Measurements from ENCODE around the gene CYB5R2.
A peak's percentile ranks its signal among the peaks of the same experiment; 100 is the strongest.
"Not testable (repeated sequence)": the region's sequence is repeated elsewhere in the genome, so short reads cannot be mapped to it uniquely, and the experiment has no call there.

Gene CYB5R2

DNA sequence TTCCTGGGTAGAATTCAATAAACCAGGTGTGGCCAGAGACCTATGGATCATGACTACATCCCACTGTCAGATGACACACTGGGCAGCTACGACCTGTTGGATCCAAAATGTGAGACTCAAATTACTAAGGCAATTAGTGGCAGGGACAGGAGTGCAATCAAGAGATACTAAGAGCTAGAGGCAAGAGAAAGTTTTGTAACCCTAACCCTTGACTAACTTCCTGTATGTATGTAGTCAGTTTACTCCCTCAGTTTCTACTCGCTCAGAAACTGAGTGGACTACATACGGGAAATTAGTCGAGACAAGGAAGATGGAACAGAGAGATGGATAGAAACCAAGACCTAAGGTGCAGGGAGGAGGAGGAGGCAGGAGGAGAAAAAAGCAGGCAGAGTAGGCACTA is 2.7 kb downstream of the CYB5R2 start:
- no peak for DNase-seq

DNA sequence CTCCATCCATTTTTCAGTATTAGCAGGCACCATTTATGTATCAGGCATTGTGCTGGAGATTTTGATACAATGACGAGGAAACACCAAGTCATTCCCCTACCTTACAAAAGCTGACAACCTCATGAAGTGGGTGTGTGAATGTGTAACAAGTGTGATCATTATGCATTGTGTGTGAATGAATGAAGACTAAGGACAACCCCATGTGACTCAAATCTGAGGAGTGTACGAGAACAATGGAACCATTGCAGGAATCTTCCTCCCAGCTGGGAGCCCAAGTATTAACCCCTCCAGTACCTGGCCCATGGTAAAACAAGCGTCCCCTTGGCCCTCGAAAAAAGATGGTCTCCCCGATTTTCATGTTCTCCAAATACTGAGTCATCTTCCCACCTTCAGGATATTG is 4.4 kb downstream of the CYB5R2 start:
- peak in 9 of 58 donors; percentile 28 to 73 (median 42) for DNase-seq

DNA sequence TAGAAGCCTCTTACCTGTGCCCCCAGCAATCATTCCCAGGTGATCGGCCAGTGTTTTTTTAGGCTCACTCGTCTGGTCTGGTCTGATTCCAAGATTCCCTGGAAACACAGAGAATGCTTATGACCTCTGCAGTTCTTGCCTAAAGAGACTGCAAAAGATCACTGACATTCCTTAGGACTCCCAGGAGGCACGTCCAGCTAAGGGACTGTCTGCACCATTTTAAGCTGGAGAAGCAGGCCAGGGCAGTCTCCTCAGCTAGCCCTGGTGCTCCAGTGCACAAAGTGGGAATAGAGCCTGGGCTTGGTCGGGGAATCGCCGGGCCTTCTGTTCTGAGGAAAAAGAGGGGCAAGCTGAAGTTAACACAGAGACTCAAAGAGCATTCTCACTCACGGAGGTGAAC is 4.8 kb downstream of the CYB5R2 start:
- peak in 2 of 58 donors; percentile 22 to 73 for DNase-seq

DNA sequence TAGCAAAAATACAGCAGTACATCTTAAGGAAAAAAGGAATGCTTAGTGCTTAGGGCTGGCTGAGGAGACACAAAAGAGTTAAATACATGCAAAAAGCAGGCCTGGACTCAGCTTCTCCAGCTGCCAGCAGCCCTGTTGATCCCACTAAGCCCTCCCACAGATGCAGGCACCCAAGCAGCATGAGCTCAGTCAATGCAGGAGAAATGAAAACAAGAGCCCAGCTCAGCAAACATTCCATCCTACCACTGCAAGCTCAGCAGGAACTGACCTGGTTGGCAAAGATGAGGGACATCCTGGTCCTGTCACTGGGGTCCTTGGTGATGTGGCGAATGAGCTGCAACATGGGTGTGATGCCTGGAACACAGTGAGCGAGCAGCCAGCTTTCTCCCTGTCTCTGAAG is 5.8 kb downstream of the CYB5R2 start:
- peak in 5 of 58 donors; percentile 21 to 35 (median 23) for DNase-seq

DNA sequence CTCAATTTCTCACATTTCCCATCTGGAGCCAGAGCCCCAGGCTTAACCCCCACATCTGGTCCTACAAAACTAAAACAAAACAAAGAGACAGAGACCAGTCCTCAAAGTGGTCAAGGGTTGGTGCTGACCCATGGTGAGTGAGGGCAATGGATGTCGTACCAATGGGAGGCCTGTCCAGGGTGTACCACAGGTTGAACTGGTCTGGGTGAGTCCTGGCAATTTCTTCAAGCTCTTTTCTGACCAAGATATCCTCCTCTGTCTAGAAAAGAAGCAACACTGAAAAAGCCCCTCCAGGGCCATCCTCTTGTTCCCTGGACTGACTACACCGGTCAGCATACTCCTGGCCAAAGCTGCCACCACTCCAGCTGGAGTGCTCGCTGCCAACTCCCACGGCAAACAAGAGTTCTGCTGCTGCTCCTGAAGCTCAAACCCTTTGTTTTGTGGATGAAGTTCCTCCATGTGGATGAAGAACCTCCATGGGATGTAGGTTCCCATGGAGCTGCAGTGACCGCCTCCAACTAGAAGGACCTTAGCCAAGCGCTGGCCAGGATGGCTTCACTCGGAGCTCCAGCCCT is 6.9 kb downstream of the CYB5R2 start:
- DNase-seq: no peak

DNA sequence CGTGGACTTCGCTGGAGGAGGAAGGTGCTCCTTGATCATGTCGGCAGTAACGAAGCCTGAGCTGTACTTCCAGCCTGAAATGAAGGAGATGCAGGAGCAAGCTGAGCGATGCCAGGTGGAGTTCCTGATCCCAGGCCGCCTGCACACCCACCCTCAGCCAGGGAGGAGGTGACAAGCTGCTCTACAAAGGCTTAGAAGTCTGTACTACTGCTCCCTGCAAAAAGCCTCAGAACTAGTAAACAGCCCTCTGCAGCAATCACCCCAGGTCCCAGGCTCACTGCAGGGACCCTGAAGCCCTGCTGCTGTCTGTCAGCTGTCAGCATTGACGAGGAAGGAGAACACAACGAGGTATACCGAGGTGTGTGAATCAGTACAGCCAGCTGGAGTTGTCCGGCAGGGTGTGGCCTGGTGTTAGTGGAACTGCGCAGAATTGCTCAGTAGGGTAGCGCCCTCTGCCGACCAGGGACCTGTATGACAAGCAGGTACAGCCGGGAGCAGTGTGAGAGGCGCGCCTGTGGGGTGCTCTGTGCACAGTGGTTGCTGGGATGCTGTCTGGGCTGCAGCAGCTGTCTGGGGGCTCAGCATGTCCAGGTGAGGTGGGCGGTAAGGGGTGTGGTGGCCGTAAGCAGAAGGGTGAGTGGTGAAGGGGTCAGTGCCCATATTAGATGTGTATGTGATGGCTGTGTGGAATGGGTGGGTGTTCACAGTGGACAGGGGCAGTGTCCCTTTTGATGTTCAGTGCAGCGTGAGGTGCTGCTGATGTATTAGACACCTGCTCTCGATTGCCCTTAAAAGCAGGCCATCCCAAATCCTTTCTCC is 7.6 kb downstream of the CYB5R2 start:
- DNase-seq: peak in 44 of 58 donors; percentile 16 to 70 (median 43)

- no peak for DNase-seq
These were observed 8.4 kb downstream of the CYB5R2 start for GRCh38 chr11:7664867-7665266.

GRCh38 chr11:7663531-7663930 is 9.8 kb downstream of the CYB5R2 start:
- not testable (repeated sequence) for DNase-seq

DNA sequence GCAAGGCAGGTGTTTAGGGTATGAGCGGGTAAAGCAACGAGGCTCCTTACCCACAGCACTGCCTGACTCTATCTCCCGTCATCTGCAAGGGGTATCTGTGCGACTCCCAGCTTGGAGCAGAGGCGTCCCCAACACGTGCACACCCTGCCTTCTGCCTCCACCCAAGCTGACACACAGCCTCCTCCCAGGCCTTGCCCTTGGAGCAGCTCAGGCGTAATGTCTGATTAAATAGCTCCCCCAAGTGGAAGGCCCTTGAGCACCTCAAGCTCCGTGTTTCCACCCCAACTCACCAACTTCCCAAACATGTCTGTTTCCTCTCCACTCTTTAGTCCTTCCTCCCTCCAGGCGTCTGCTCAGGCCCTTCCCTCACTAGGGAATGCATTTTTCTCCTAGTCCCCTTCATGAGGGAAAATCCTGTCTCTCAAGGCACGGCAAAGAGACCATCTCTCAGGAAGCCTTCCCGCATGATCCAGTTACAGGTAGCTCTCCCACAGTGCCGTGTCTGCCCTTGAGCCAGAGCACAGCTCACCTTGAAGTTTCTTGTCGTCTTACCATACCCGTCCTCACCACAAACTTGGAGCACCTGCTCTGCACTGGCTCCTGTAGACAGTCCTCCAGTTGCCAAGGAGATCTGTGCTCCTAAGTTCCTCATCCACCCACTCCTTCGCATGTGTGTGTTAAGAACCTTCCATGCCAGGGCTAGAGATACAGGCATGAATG is 15.8 kb downstream of the CYB5R2 start:
- peak in 40 of 58 donors; percentile 22 to 80 (median 52) for DNase-seq

GRCh38 chr11:7656704-7657103 is 16.6 kb downstream of the CYB5R2 start:
- DNase-seq: peak in 1 of 58 donors; percentile 26

GRCh38 chr11:7655253-7656217 is 17.8 kb downstream of the CYB5R2 start:
- DNase-seq: no peak

DNA sequence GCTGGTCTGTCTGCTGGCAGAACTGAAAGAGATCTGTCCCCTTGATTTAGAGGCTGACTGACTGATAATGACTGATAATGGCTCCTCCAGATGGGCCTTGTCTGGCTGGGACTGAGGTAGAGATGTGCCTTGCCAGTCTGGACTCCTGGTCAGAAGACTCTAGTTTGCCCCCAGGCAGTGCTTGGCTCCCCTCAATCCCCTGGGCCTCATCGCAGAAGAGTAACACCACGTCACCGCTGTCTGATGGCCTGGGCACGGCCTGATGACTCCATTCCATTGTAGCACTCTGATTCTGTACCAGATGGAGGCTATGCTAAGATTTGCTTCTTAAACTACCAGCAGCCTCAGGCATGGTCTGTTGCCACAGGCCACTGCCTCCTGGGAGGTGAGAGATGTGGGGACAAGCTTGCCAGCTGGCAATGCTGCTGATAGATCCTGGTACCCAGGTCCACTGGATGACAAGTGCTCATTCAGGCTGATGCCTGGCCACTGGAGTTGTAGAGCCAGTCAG is 19.1 kb downstream of the CYB5R2 start:
- DNase-seq: peak in 2 of 58 donors; percentile 16 to 22

DNA sequence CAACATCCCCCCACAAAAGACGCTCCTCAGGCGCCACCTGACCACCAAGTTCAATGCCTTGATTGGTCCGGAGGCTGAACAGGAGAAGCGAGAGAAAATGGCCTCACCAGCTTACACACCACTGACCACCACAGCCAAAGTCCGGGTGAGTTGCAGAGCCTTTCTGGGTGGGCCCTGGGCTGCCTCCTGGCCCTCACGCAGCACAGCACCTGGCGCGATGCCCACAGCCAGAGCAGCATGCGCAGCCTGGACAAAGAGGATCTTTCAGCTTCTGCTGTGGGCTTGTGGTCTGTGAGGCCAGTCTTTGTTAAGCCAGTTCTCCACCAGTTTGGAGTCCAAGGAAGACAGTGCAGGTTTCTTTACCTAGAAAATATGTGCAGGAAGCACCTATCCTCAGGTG is 21.6 kb downstream of the CYB5R2 start:
- peak in 47 of 58 donors; percentile 14 to 89 (median 66) for DNase-seq

- DNase-seq: peak in 17 of 58 donors; percentile 13 to 68 (median 34)
These were observed 22.2 kb downstream of the CYB5R2 start for GRCh38 chr11:7651140-7651551.

GRCh38 chr11:7648264-7648663 is 25.0 kb downstream of the CYB5R2 start:
- DNase-seq: no peak

GRCh38 chr11:7646866-7647265 is 26.4 kb downstream of the CYB5R2 start:
- no peak for DNase-seq

GRCh38 chr11:7645206-7645605 is 28.1 kb downstream of the CYB5R2 start:
- DNase-seq: no peak

DNA sequence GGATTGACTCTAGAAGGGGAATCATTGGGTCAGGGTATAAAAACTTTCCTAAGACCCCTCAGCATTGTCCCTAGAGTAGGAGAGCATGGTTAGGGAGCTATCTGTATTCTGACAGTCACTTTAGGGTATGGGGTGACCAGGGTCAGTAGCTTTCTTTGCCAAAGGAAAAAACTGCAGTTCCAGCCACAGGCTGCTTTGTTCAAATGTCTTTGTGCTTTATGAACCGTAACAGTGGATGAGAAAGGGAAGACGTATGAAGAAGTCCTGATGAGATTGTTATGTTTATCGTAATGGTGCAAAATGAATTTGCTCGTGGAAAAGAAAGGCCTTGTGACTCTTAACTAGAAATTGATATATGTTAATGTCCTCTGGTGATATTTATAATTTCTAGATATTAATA is 30.0 kb downstream of the CYB5R2 start:
- DNase-seq: no peak

GRCh38 chr11:7642747-7643146 is 30.6 kb downstream of the CYB5R2 start:
- no peak for DNase-seq

DNA sequence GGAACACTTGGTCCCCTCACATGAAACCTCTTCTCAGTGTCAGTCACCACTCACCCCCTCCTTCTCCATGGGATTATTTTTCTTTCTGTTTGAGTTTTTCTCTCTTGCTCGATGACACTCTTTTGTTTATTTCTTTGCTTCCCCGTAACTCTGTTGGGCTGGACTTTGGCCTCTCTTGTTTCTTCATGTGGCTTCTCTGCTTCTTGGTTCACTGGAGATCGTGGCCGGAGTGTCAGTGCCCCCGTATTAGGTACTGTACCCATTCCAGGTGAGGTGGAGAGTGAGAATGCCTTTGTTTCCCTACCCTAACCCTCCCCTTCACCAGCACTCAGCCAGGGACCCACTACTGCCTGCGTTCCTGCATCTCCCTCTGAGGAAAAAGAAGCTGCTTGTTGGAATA is 32.5 kb downstream of the CYB5R2 start:
- DNase-seq: no peak

- no peak for DNase-seq
These were observed 33.7 kb downstream of the CYB5R2 start for GRCh38 chr11:7639643-7640025.

All from anterior cingulate cortex (tissue), 58 donors.